CD4-positive, alpha-beta T cell treated with Interleukin-15 for 1 hour (primary cell): Measurements from ENCODE around the gene OR4D11.

Source experiments
- DNase-seq: peaks from one replicate; pipeline ENCODE4 v3.0.0-alpha.2; 2020

Gene OR4D11

GRCh38 chr11:59550368-59550841, 47.0 kb downstream of the OR4D11 start:
- DNase-seq: peak; percentile 89

- DNase-seq: peak; percentile 81
Observed at GRCh38 chr11:59550842-59551658, 47.7 kb downstream of the OR4D11 start.

- no peak for DNase-seq
Observed at GRCh38 chr11:59551659-59552521, 48.5 kb downstream of the OR4D11 start.

- DNase-seq: no peak
Observed at GRCh38 chr11:59552844-59553243, 49.5 kb downstream of the OR4D11 start.

GRCh38 chr11:59553323-59553722, 49.9 kb downstream of the OR4D11 start:
- DNase-seq: no peak
